Activated CD8-positive, alpha-beta memory T cell treated with anti-CD3 and anti-CD28 coated beads, Interleukin-2, amount 10 ng/mL, durations not matched to agents 7 days and 5 days (primary cell): Measurements from ENCODE around the gene GPR35. TPM values are rescaled to one million over a fixed set of nuclear protein-coding genes. Genes with fewer than 3 reads are reported as not detected.
A peak's percentile ranks its signal among the peaks of the same experiment; 100 is the strongest.

Source experiments
- ATAC-seq: fragments of 150-1000 bp; cut with Tn5 transposase; one replicate; pipeline ENCODE4 v1.10.0; 2021; ENCODE audit warnings: moderate library complexity
- CTCF ChIA-PET: fragments of 350-600 bp; sonication (Branson Sonifier 250); formaldehyde crosslinking; loops from one replicate; lab custom pipeline; 2021; ENCODE audit warnings: antibody characterized with exemption; lab: Charles Lee
- DNase-seq: peaks from one replicate; pipeline ENCODE4 v3.0.0-alpha.2; 2020
- H3K27ac Mint-ChIP-seq: one replicate; pipeline ENCODE4 v1.8.0; 2021; ENCODE audit warnings: mild to moderate bottlenecking, mixed read lengths
- H3K27me3 Mint-ChIP-seq: one replicate; pipeline ENCODE4 v1.8.0; 2021; ENCODE audit warnings: mixed read lengths
- H3K36me3 Mint-ChIP-seq: one replicate; pipeline ENCODE4 v1.8.0; 2021; ENCODE audit warnings: mild to moderate bottlenecking, mixed read lengths
- H3K4me1 Mint-ChIP-seq: one replicate; pipeline ENCODE4 v1.8.0; 2021; ENCODE audit warnings: mixed read lengths
- H3K4me3 Mint-ChIP-seq: one replicate; pipeline ENCODE4 v1.8.0; 2021; ENCODE audit warnings: mild to moderate bottlenecking, moderate library complexity, mixed read lengths
- H3K9me3 Mint-ChIP-seq: one replicate; pipeline ENCODE4 v1.8.0; 2022; ENCODE audit warnings: low read depth, mixed read lengths
- total RNA-seq, 2 experiments: library from RNA; stranded (reverse); gene quantifications; one replicate each; pipeline ENCODE4 v1.2.3, GENCODE V29; 2021

GPR35 gene
- total RNA-seq, 2 experiments from 2014 or later: 14.4 to 35.4 TPM

- CTCF ChIA-PET: no interaction called here
- Mint-ChIP-seq H3K4me3 (no peak overlapping the region), H3K27ac (no peak overlapping the region)
Observed at GRCh38 chr2:240644171-240644651, 18.9 kb downstream of the GPR35 start.

GRCh38 chr2:240644859-240645301 lies 19.6 kb downstream of the GPR35 start:
- no peak overlapping the region for H3K27ac Mint-ChIP-seq
- no peak overlapping the region for H3K4me3 Mint-ChIP-seq
- H3K4me1 Mint-ChIP-seq: peaks cover 10% of the 10 kb centered on the region
- H3K36me3 Mint-ChIP-seq: no peaks in the 10 kb centered on the region
- DNase-seq: peak; percentile 38
- CTCF ChIA-PET: no interaction called here
- no peak for ATAC-seq
- peaks cover 21% of the 10 kb centered on the region for H3K27me3 Mint-ChIP-seq
- no peaks in the 10 kb centered on the region for H3K9me3 Mint-ChIP-seq

More at GRCh38 chr2:240644171-240644651, 18.9 kb downstream of the GPR35 start:
- Mint-ChIP-seq H3K9me3 (no peaks in the 10 kb centered on the region), H3K4me1 (peaks cover 10% of the 10 kb centered on the region), H3K27me3 (peaks cover 17% of the 10 kb centered on the region), H3K36me3 (no peaks in the 10 kb centered on the region)
- DNase-seq (peak; percentile 30), ATAC-seq (no peak)

GRCh38 chr2:240645346-240645745 lies 20.1 kb downstream of the GPR35 start:
- peaks cover 23% of the 10 kb centered on the region for H3K27me3 Mint-ChIP-seq
- H3K9me3 Mint-ChIP-seq: no peaks in the 10 kb centered on the region
- no peak overlapping the region for H3K27ac Mint-ChIP-seq
- no peaks in the 10 kb centered on the region for H3K36me3 Mint-ChIP-seq
- H3K4me3 Mint-ChIP-seq: no peak overlapping the region
- DNase-seq (no peak), ATAC-seq (no peak)
- H3K4me1 Mint-ChIP-seq: peaks cover 10% of the 10 kb centered on the region
- CTCF ChIA-PET: no interaction called here

- ATAC-seq (peak; percentile 18), DNase-seq (peak; percentile 34)
- CTCF ChIA-PET: no interaction called here
- Mint-ChIP-seq H3K4me3 (peak overlapping the region; percentile 33), H3K9me3 (no peaks in the 10 kb centered on the region), H3K36me3 (no peaks in the 10 kb centered on the region), H3K4me1 (peaks cover 10% of the 10 kb centered on the region), H3K27me3 (peaks cover 23% of the 10 kb centered on the region), H3K27ac (no peak overlapping the region)
Observed at GRCh38 chr2:240645801-240646175, 20.5 kb downstream of the GPR35 start.

GRCh38 chr2:240646176-240646899 lies 21.1 kb downstream of the GPR35 start:
- Mint-ChIP-seq H3K27ac (peak overlapping the region; percentile 56), H3K27me3 (peaks cover 28% of the 10 kb centered on the region), H3K4me3 (peak overlapping the region; percentile 33), H3K9me3 (no peaks in the 10 kb centered on the region), H3K4me1 (peaks cover 10% of the 10 kb centered on the region), H3K36me3 (no peaks in the 10 kb centered on the region)
- DNase-seq (peak; percentile 52), ATAC-seq (peak; percentile 32)
- CTCF ChIA-PET: no interaction called here

- Mint-ChIP-seq H3K4me1 (peaks cover 10% of the 10 kb centered on the region), H3K9me3 (no peaks in the 10 kb centered on the region), H3K27ac (no peak overlapping the region), H3K27me3 (peaks cover 31% of the 10 kb centered on the region), H3K36me3 (no peaks in the 10 kb centered on the region), H3K4me3 (no peak overlapping the region)
- ATAC-seq (no peak), DNase-seq (peak; percentile 35)
- CTCF ChIA-PET: no interaction called here
Observed at GRCh38 chr2:240646900-240647502, 21.7 kb downstream of the GPR35 start.

- no peak overlapping the region for H3K4me3 Mint-ChIP-seq
- no peaks in the 10 kb centered on the region for H3K9me3 Mint-ChIP-seq
- CTCF ChIA-PET: interaction anchor here (1.3 kb wide), 1 partner anchor 68 kb away, joined by 3 read pairs; no protein-coding TSS in a partner anchor
- no peak for ATAC-seq
- no peaks in the 10 kb centered on the region for H3K36me3 Mint-ChIP-seq
- peaks cover 10% of the 10 kb centered on the region for H3K4me1 Mint-ChIP-seq
- H3K27me3 Mint-ChIP-seq: peaks cover 33% of the 10 kb centered on the region
- no peak for DNase-seq
- no peak overlapping the region for H3K27ac Mint-ChIP-seq
Observed at GRCh38 chr2:240647503-240648154, 22.3 kb downstream of the GPR35 start.

- Mint-ChIP-seq H3K27ac (no peak overlapping the region), H3K4me3 (no peak overlapping the region), H3K27me3 (peaks cover 36% of the 10 kb centered on the region), H3K36me3 (no peaks in the 10 kb centered on the region), H3K9me3 (no peaks in the 10 kb centered on the region), H3K4me1 (peaks cover 10% of the 10 kb centered on the region)
- DNase-seq: no peak
- CTCF ChIA-PET: interaction anchor here (1.3 kb wide), 1 partner anchor 68 kb away, joined by 3 read pairs; no protein-coding TSS in a partner anchor
- ATAC-seq: no peak
Observed at GRCh38 chr2:240648155-240648649, 22.9 kb downstream of the GPR35 start.

GRCh38 chr2:240648650-240649275 lies 23.5 kb downstream of the GPR35 start:
- peaks cover 10% of the 10 kb centered on the region for H3K4me1 Mint-ChIP-seq
- peaks cover 41% of the 10 kb centered on the region for H3K27me3 Mint-ChIP-seq
- CTCF ChIA-PET: interaction anchor here (1.3 kb wide), 1 partner anchor 69 kb away, joined by 3 read pairs; no protein-coding TSS in a partner anchor
- H3K36me3 Mint-ChIP-seq: no peaks in the 10 kb centered on the region
- no peak overlapping the region for H3K27ac Mint-ChIP-seq
- DNase-seq (no peak), ATAC-seq (no peak)
- no peaks in the 10 kb centered on the region for H3K9me3 Mint-ChIP-seq
- no peak overlapping the region for H3K4me3 Mint-ChIP-seq

GRCh38 chr2:240649331-240649730 lies 24.1 kb downstream of the GPR35 start:
- H3K36me3 Mint-ChIP-seq: no peaks in the 10 kb centered on the region
- peaks cover 10% of the 10 kb centered on the region for H3K4me1 Mint-ChIP-seq
- H3K4me3 Mint-ChIP-seq: no peak overlapping the region
- H3K9me3 Mint-ChIP-seq: no peaks in the 10 kb centered on the region
- CTCF ChIA-PET: no interaction called here
- ATAC-seq (no peak), DNase-seq (no peak)
- no peak overlapping the region for H3K27ac Mint-ChIP-seq
- H3K27me3 Mint-ChIP-seq: peaks cover 42% of the 10 kb centered on the region

- H3K27ac Mint-ChIP-seq: no peak overlapping the region
- H3K4me1 Mint-ChIP-seq: peaks cover 19% of the 10 kb centered on the region
Observed at GRCh38 chr2:240650254-240650965, 25.1 kb downstream of the GPR35 start.

GRCh38 chr2:240651185-240651584 lies 25.9 kb downstream of the GPR35 start:
- no peaks in the 10 kb centered on the region for H3K36me3 Mint-ChIP-seq
- DNase-seq: no peak
- H3K4me3 Mint-ChIP-seq: no peak overlapping the region
- CTCF ChIA-PET: no interaction called here
- peaks cover 56% of the 10 kb centered on the region for H3K27me3 Mint-ChIP-seq
- no peak for ATAC-seq
- H3K9me3 Mint-ChIP-seq: no peaks in the 10 kb centered on the region
- no peak overlapping the region for H3K27ac Mint-ChIP-seq
- peaks cover 18% of the 10 kb centered on the region for H3K4me1 Mint-ChIP-seq

More at GRCh38 chr2:240650254-240650965, 25.1 kb downstream of the GPR35 start:
- H3K36me3 Mint-ChIP-seq: no peaks in the 10 kb centered on the region
- CTCF ChIA-PET: no interaction called here
- ATAC-seq (no peak), DNase-seq (peak; percentile 29)
- no peak overlapping the region for H3K4me3 Mint-ChIP-seq
- peaks cover 53% of the 10 kb centered on the region for H3K27me3 Mint-ChIP-seq
- H3K9me3 Mint-ChIP-seq: no peaks in the 10 kb centered on the region
